ENCODE data around the gene ZNF329.

DNA sequence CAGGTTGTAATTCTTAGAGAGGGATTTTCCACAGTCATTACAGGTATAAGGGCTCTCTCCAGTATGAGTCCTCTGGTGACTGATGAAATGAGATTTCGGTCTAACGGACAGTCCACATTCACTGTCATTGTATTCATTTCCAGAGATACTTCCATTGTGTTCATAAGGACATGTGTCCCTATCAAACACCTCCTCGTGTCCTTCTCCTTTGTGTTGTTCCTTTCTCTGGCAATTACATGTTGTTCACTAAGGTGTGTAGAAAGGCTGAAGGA, 42.1 kb downstream of the ZNF329 start:
- TF ChIP-seq, protein P1, sequence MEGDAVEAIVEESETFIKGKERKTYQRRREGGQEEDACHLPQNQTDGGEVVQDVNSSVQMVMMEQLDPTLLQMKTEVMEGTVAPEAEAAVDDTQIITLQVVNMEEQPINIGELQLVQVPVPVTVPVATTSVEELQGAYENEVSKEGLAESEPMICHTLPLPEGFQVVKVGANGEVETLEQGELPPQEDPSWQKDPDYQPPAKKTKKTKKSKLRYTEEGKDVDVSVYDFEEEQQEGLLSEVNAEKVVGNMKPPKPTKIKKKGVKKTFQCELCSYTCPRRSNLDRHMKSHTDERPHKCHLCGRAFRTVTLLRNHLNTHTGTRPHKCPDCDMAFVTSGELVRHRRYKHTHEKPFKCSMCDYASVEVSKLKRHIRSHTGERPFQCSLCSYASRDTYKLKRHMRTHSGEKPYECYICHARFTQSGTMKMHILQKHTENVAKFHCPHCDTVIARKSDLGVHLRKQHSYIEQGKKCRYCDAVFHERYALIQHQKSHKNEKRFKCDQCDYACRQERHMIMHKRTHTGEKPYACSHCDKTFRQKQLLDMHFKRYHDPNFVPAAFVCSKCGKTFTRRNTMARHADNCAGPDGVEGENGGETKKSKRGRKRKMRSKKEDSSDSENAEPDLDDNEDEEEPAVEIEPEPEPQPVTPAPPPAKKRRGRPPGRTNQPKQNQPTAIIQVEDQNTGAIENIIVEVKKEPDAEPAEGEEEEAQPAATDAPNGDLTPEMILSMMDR (conservative IDR thresholded peaks at IDR 0.05; ENCODE audit: low read length) = no peak
- TF ChIP-seq EZH2phosphoT487 (IDR thresholded peaks at IDR 0.05; ENCODE audit: borderline replicate concordance, low read depth, low read length) = no peak
